OCI-LY7 (cell line): Measurements from ENCODE around the gene MAPK4. TPM values are rescaled to one million over a fixed set of nuclear protein-coding genes. Genes with fewer than 3 reads are reported as not detected.

Source experiments
- BruUV-seq: library from RNA; stranded (reverse); fragments of 400-500 nt; replicated peaks from 2 replicates; lab custom pipeline; 2021; lab: Mats Ljungman, UMichigan
- CTCF ChIA-PET: fragments of 300-600 bp; sonication (Branson Sonifier 250); formaldehyde crosslinking; loops from one replicate; lab custom pipeline; 2022; ENCODE audit warnings: antibody characterized with exemption; ENCODE audit not compliant: unreplicated experiment; lab: Charles Lee
- POLR2A ChIA-PET: fragments of 300-600 bp; sonication (Branson Sonifier 250); formaldehyde crosslinking; loops from one replicate; lab custom pipeline; 2022; ENCODE audit warnings: antibody characterized with exemption; lab: Charles Lee
- DNase-seq: peaks from one replicate; pipeline ENCODE4 v3.0.0-alpha.2; 2015; ENCODE audit warnings: low spot score
- H2AFZ ChIP-seq: fragments of 200-600 bp; sonication (generic), shearing (Covaris generic); 2 replicates; pipeline ENCODE4 v1.6.1; 2014; ENCODE audit warnings: mild to moderate bottlenecking, antibody characterized with exemption, low read length, moderate library complexity
- H3K27ac ChIP-seq: fragments of 200-600 bp; sonication (generic); 2 replicates; pipeline ENCODE4 v1.5.1; 2014; ENCODE audit warnings: mixed run types, low read depth, mild to moderate bottlenecking, moderate library complexity, low read length, inconsistent platforms; ENCODE audit not compliant: poor library complexity, severe bottlenecking
- H3K36me3 ChIP-seq: fragments of 200-600 bp; sonication (generic); 2 replicates; pipeline ENCODE4 v1.6.1; 2014; ENCODE audit warnings: mild to moderate bottlenecking, antibody characterized with exemption, low read length, moderate library complexity, mixed read lengths; ENCODE audit not compliant: insufficient read depth
- H3K4me1 ChIP-seq: fragments of 200-600 bp; sonication (generic); 2 replicates; pipeline ENCODE4 v1.5.1; 2014; ENCODE audit warnings: mild to moderate bottlenecking, low read length; ENCODE audit not compliant: insufficient read depth, poor library complexity, severe bottlenecking
- H3K4me2 ChIP-seq: fragments of 200-600 bp; sonication (generic); 2 replicates; pipeline ENCODE4 v1.6.1; 2014; ENCODE audit warnings: mild to moderate bottlenecking, low read length
- H3K4me3 ChIP-seq: fragments of 200-600 bp; sonication (generic); 2 replicates; pipeline ENCODE4 v1.5.1; 2014; ENCODE audit warnings: mild to moderate bottlenecking, low read depth, low read length; ENCODE audit not compliant: poor library complexity, severe bottlenecking
- H3K79me2 ChIP-seq: fragments of 200-600 bp; sonication (generic); 2 replicates; pipeline ENCODE4 v1.6.1; 2016; ENCODE audit warnings: low read depth, mild to moderate bottlenecking, low read length, moderate library complexity, mixed read lengths; ENCODE audit not compliant: insufficient read depth
- H3K9me2 ChIP-seq: fragments of 200-600 bp; sonication (generic); 2 replicates; pipeline ENCODE4 v1.6.1; 2016; ENCODE audit warnings: mild to moderate bottlenecking, low read length, mixed read lengths; ENCODE audit not compliant: insufficient read depth
- H3K9me3 ChIP-seq: fragments of 200-600 bp; sonication (generic); 2 replicates; pipeline ENCODE4 v1.6.1; 2014; ENCODE audit warnings: mild to moderate bottlenecking, mixed run types, low read length, mixed read lengths
- H4K20me1 ChIP-seq: fragments of 200-600 bp; sonication (generic); 2 replicates; pipeline ENCODE4 v1.6.1; 2014; ENCODE audit warnings: mild to moderate bottlenecking, antibody characterized with exemption, low read length, moderate library complexity, mixed read lengths; ENCODE audit not compliant: insufficient read depth
- EZH2phosphoT487 ChIP-seq: fragments of 200-600 bp; sonication (generic); IDR thresholded peaks from 2 replicates; pipeline ENCODE4 v1.6.1; 2018; ENCODE audit warnings: low read depth, borderline replicate concordance, mild to moderate bottlenecking, mixed run types, antibody characterized with exemption, low read length, moderate library complexity, mixed read lengths
- intact Hi-C: fragments of 100-400 bp; cut with micrococcal nuclease; formaldehyde crosslinking; loops from one replicate; pipeline ENCODE4 v1.10.0; 2022; ENCODE audit not compliant: unreplicated experiment
- total RNA-seq, 2 experiments: library from RNA; depleted of rRNA in 1 of 2; stranded (reverse); fragments of >200 nt in 1 of 2; shearing (Covaris generic) in 1 of 2; gene quantifications; 2 replicates each; pipeline ENCODE4 v1.2.3, GENCODE V29; 2014 to 2022
- TF ChIP-seq, protein P1 (sequence below): fragments of 200-600 bp; sonication (generic); conservative IDR thresholded peaks from 2 replicates; pipeline ENCODE4 v1.5.1; 2014; ENCODE audit warnings: mild to moderate bottlenecking, antibody characterized with exemption, low read length, moderate library complexity, mixed read lengths

Gene MAPK4
- total RNA-seq, 2 experiments from 2014 or later: not detected

DNA sequence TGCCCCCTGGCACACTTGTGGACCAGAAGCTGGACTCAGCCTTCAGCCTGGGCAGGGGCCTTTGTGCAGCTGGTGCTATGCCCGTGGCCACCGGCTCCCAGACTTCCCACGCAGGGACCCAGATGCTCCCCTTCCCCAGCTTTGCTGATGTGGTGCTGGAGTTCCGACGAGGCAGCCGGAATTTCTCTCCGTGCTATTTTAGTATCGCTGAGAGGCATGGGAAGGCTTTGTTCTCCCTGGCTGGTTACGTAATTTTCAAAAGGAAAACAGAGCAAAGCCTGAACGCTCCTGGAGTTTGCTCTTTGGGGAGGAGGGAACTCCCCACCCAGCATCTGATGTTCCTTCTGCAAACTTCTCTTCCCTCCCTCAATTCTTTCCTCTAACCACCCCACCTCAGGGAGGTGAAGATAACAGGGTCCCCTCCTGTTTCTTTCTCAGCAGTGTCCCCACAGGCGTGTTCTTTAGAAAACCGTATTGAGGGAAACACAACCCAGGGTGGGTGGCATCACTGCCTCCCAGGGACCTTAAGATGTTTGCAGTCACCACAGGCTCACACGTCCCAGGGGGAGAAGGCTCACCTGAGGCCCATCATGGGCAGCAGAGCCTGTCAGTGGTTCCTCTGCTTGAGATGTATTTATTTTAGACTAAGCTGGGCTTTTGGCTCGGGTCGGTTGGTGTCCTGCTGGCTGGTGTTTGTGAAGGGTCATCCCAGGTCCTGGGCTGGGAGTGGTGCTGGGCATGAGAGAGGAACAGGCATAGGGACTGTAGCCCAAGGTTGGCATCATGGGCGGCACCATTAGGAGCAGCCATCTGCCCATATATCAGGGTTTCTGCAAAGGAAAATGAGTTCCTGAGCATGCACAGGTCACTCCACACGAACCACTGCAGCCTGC, 95.0 kb downstream of the MAPK4 start:
- no TSS peak for BruUV-seq
- intact Hi-C loops: no loop called here
- ChIA-PET CTCF (no interaction called here), POLR2A (no interaction called here)
- H3K9me3 ChIP-seq: no peaks in the 10 kb centered on the region
- no peak overlapping the region for H3K4me2 ChIP-seq
- no peaks in the 10 kb centered on the region for H3K9me2 ChIP-seq
- H3K27ac ChIP-seq: no peak overlapping the region
- no peak overlapping the region for H3K4me3 ChIP-seq
- TF ChIP-seq EZH2phosphoT487: no peak
- TF ChIP-seq, protein P1, sequence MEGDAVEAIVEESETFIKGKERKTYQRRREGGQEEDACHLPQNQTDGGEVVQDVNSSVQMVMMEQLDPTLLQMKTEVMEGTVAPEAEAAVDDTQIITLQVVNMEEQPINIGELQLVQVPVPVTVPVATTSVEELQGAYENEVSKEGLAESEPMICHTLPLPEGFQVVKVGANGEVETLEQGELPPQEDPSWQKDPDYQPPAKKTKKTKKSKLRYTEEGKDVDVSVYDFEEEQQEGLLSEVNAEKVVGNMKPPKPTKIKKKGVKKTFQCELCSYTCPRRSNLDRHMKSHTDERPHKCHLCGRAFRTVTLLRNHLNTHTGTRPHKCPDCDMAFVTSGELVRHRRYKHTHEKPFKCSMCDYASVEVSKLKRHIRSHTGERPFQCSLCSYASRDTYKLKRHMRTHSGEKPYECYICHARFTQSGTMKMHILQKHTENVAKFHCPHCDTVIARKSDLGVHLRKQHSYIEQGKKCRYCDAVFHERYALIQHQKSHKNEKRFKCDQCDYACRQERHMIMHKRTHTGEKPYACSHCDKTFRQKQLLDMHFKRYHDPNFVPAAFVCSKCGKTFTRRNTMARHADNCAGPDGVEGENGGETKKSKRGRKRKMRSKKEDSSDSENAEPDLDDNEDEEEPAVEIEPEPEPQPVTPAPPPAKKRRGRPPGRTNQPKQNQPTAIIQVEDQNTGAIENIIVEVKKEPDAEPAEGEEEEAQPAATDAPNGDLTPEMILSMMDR: no peak
- DNase-seq: no peak
- H4K20me1 ChIP-seq: no peaks in the 10 kb centered on the region
- no peaks in the 10 kb centered on the region for H3K36me3 ChIP-seq
- H3K79me2 ChIP-seq: no peaks in the 10 kb centered on the region
- no peak overlapping the region for H2AFZ ChIP-seq
- H3K4me1 ChIP-seq: no peaks in the 10 kb centered on the region

DNA sequence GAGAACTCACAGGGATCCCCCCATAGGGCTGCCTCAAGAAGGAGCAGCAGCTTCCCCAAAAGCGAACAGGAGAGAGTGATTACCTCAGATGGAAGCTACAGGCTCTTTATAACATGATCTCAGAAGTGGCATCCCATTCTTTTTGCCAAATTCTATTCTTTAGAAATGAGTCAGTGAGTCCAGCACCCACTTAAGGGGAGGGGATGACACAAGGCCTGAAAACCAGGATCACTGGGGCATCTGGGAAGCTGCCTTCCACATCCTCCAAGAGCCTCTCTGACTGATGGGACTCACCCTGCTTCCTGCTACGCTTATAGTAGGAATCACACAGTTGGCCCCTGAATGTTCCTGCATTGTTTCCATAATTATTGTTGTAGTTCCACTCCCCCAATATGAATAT, 96.5 kb downstream of the MAPK4 start:
- H3K9me2 ChIP-seq: no peaks in the 10 kb centered on the region
- H4K20me1 ChIP-seq: no peaks in the 10 kb centered on the region
- H3K27ac ChIP-seq: no peak overlapping the region
- no TSS peak for BruUV-seq
- TF ChIP-seq, protein P1: no peak
- TF ChIP-seq EZH2phosphoT487: no peak
- DNase-seq: no peak
- ChIA-PET CTCF (no interaction called here), POLR2A (no interaction called here)
- no peaks in the 10 kb centered on the region for H3K9me3 ChIP-seq
- H3K4me2 ChIP-seq: no peak overlapping the region
- no peaks in the 10 kb centered on the region for H3K4me1 ChIP-seq
- intact Hi-C loops: no loop called here
- H3K79me2 ChIP-seq: no peaks in the 10 kb centered on the region
- H3K36me3 ChIP-seq: no peaks in the 10 kb centered on the region
- no peak overlapping the region for H2AFZ ChIP-seq
- no peak overlapping the region for H3K4me3 ChIP-seq

DNA sequence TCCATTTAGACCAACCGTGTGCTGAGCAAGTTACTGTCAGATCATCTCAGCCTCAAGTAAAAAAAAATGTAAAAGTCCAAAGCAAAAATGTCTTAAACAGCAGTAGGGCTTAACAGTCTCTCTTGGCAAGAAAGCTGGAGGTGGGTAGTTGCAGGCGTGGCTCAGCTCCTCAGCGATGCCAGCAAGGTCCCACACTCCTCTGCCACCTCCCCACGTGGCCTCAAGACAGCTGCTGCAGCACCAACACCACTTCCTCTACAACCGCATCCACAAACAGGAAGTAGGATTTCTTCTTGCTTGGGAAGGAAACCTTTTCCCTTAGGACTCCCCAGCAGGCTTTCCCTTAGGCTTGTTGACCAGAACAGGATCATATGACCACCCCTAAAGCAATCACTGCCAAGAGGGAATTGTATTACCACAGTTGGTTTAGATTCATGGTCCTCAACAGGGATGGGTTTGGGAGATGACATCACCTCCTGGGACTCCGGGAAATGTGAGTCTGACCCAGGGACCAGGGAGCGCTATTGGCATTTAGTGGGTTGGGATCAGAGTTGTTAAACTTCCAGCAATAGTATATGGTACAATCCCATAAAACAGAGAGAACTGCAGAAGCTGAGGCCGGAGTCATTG, 97.1 kb downstream of the MAPK4 start:
- H4K20me1 ChIP-seq: no peaks in the 10 kb centered on the region
- BruUV-seq: no TSS peak
- no peaks in the 10 kb centered on the region for H3K36me3 ChIP-seq
- ChIA-PET CTCF (no interaction called here), POLR2A (no interaction called here)
- H3K4me2 ChIP-seq: no peak overlapping the region
- H3K4me3 ChIP-seq: no peak overlapping the region
- no peaks in the 10 kb centered on the region for H3K9me2 ChIP-seq
- H3K27ac ChIP-seq: no peak overlapping the region
- TF ChIP-seq, protein P1: no peak
- TF ChIP-seq EZH2phosphoT487: no peak
- no peak overlapping the region for H2AFZ ChIP-seq
- no peak for DNase-seq
- no peaks in the 10 kb centered on the region for H3K79me2 ChIP-seq
- H3K9me3 ChIP-seq: no peaks in the 10 kb centered on the region
- H3K4me1 ChIP-seq: no peaks in the 10 kb centered on the region
- intact Hi-C loops: no loop called here
